Fibroblast of peridontal ligament (primary cell): ENCODE data around the gene NFIA.

Experiments used
- DNase-seq: peaks from one replicate; pipeline ENCODE4 v3.0.0-alpha.2; 2010; ENCODE audit errors: extremely low read depth

Gene NFIA

DNA sequence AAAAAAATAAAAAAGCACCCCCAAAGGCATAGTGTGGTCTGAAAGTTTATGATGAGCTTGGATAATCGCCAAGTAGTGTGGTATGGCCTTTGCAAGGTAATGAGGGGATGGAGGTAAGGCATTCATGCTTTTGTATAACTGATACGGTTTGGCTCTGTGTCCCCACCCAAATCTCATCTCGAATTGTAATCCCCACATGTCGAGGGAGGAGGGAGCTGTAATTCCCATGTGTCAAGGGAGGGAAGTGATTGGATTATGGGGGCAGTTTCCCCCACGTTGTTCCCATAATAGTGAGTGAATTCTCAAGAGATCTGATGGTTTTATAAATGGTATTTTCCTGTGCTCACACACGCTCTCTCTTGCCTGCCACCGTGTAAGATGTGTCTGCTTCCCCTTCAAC is 215.5 kb downstream of the NFIA start:
- no peak for DNase-seq

DNA sequence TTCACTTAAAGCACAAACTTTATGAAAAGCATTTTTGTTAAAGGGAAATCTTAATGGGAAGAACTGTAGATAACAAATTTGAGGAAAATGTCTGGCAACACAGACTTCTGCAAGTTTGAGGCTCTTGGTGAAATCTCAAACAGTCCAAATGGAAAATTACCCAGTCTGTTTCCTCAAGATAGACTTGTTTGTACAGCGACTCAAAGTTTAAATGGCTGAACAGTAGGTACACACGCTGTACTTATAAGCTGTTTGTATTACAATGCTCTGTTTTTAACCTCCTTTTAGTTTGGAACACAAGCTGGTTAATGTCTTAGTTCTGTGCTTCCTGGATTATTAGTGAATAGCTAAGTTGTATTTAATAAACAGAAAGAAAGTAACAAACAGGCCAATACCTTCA is 217.1 kb downstream of the NFIA start:
- DNase-seq, result no peak

DNA sequence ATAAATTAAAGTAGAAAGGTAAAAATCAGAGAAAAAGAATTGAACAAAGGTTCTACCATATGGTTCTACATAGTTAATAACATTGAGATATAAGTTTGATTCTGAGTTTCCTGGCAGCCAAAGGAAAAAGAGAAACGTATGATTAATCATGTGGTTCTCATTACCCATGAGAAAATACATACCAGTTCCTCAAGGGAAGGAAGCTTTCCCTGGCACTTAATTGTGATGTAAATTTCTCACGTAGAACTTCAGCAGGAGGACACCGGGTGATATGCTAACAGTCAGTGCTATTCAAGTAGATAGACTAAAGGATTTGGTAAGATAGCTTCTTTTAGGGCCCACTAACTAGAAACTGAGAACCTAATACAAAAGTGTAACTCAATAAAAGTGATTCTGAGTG is 218.5 kb downstream of the NFIA start:
- DNase-seq, result no peak

DNA sequence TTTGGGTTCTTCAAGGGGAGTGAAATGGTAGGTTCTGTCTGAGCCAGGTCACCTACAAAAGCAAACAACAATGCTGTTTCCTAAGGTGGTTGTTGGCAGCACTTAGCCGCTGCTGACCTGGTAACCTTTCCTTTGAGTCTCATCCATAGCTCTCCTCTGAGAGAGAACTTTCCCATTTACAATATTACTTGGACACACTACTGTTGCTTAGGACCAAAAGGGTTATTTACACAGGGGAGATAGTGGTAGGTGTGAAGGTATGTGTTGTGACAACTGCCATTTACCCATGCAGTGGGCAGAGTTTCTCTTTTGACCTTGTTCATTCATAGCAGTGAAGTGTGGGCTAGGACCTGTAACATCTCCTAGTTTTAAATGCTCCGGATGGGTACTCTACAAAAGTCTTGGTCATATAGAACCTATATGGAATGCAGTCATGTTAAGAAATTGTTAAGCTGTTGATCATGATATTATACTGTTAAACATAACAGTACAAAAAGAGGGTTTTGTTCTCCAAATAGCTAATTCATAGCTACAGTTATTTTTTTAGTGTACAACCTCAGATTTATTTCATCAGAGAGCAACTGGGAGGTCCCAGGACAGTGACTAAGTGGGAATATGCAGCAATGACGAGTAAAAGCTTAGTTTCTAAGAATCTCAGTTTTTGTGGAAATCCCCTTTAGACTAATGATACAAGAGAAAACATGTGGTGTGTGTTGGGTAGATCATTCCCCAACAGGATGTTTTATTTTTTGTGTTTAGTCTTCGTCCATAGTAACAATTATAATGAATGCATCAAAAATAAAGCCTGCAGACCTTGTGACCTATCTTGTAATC is 219.7 kb downstream of the NFIA start:
- peak; percentile 70 for DNase-seq

DNA sequence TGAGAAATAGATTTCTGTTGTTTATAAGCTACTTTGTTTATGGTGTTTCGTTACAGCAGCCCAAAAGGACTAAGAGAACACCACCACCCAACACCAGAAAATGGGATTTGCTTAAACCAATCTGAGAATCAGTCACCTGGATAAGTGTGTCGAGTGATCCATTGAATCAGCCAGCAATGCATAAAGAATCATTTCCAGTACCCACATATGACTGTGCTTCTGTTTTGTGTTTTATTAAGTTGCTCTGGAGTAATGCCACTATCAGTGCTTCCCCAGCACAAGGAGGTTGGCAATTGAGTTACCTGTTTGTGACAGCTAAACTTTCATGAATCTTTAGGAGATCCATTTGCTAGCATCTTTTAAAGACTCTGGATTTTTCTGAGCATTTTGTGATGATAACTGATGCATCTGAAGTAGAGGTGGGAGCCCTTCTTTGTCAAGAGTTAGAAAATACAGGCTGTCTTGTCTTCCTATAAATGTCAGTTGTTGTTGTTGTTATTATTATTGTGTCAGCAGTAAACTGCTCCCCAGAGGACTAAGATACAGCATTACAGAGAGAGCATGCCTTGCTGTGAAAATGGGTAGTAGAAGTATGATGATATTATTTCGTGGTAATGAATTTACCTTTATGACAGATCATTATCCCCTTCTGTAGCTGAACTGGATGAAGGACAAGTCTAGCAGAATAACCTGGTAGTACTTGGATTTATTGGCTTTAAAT is 225.2 kb downstream of the NFIA start:
- DNase-seq, result no peak

DNA sequence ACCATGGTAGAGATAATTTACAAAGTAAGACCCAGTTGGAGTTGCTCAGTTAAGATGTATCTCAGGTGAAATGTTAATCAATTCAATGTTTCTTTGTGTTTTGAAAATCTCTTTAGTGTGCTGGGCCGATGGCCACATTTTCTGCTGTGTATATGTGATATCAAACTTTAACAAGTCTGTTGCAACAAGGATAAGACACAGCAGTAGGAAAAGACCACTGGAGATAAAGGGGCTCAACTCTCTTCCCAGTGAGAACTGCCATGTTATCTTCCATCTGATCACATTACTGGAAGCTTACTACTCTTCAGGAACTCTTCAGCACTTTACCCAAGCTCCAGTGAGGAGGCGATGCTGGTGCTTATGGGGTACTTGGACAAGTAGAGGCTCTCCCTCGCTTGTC is 227.7 kb downstream of the NFIA start:
- DNase-seq, result no peak

DNA sequence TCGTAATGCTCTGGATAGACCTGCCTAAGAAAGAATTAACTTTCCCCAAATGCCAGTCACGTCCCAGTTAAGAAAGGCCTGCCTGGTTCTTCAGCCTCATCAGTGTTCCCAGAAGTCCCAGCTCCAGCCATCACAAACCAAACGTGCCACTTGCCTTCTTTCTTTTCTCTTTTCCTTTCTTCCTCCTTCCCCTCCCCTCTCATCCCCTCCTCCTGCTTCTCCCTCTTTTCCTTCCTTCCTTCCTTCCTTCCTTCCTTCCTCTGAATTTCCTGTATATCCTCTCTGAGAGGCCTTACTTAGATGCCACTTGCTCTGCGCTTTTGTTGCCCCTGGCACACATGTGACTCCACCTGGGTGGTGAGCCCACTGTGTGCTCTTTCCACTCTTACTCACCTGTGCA is 228.2 kb downstream of the NFIA start:
- no peak for DNase-seq

DNA sequence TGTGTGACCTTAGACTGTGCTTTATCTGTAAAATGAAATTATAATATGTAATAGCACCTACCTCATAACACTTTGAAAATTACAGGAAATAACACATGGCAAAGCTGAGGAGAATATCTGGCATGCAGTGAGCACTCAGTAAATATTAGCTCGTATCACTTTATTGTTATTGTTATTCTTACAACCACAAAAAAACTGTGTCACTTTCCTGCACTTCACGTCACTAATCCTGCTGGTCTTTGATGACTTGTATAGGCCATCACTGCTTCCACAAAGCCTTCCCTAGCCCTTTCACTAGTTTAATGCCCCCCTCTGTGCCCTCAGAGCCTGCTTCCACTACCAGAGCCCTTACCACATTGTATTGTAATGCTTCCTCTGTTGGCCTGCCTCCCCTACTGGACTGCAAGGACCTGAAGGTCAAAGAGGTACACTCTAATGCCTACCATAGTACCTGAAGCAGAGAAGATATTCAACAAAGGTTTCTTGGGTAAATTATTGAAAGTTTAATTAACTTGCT is 231.6 kb downstream of the NFIA start:
- DNase-seq, result no peak

DNA sequence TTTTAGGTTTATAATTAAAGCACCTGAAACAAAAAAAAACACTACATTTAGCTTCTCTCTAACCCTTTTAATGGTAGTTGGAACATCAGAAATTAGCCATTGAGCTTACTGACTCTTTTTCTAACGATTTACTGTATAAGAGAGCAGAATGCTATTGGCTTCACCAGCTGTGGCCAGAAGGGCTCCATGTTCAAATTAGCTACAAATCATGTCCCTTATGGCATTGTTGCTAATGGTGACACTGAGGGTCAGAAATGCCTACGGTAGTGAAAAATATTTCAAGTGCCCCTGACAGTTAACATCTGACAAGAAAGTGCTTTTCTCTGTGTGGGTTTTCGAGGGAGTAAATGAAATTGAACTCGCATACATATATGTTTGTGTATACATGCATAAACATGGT is 232.7 kb downstream of the NFIA start:
- DNase-seq, result no peak

DNA sequence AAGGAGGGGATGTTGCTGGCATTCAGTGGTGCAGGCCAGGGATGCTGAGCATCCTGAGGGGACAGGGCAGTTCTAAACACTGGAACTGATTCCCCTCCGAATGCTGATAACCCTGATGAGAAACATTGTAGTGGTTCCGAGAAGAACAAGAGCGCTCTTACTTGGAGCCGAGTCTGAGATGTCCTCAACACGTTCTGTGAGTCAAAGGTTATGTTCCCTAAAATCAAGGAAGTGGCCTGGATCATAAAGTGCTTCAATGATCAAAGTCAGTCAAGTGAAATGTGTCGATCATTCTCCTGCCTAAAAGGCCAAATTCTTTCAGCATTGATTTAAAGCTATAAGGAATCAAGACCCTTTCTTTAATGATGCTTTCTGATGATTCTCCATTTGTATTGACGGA is 234.1 kb downstream of the NFIA start:
- no peak for DNase-seq

DNA sequence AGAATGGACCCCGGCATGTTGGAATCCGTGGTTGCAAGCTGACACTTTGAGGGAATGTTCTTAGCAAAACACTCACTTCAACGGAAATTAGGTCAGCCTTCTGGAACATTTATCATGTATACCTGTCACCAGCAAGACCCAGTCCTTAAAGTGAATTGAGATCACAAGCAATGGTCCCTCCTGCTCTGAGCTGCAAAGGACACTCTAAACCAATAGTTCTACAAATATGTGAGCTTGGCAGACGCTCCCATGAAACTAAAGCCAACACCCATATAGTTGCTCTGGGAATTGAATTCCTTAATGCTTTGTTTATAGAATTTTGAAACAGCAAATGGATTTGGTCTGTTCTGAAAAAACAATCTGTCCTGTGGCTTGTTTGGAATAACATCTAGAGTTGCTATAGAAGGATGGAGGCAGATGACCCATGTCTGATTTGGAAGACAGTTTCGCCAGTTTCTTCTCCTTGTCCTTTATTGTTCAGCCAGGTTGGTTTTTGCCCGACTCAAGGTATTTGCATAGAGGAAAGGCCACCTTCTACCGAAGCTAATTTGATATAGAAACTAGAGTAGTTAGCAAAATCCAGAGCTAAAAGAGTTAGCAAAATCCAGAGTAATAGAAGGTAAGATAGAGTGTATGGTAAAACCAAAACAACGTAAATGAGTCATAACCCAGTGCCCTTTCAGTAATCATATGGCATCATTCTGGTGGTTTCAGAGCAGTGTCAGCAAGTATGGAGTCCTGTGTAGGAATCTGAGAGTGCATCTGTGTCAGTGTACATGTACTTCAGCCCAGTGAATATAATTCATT is 236.2 kb downstream of the NFIA start:
- peak; percentile 86 for DNase-seq

DNA sequence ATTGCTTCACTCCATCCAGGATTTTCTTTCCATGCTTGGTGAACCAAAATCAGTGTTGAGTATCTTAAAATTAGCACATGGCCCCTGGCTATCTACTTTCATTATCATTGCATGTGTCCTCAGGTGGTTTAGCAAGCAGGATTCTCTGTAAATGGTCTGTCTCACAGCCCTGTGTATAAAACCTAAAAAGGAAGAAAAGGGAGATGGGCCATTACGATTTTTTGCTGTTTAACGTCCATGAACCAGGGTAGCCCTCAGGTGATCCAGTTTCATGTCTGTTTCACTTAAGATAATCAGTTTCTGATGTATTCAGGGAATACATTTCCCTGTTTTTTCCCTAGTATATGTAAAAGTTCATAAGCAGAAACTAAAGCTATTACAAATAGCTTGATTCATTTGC is 238.2 kb downstream of the NFIA start:
- no peak for DNase-seq

DNA sequence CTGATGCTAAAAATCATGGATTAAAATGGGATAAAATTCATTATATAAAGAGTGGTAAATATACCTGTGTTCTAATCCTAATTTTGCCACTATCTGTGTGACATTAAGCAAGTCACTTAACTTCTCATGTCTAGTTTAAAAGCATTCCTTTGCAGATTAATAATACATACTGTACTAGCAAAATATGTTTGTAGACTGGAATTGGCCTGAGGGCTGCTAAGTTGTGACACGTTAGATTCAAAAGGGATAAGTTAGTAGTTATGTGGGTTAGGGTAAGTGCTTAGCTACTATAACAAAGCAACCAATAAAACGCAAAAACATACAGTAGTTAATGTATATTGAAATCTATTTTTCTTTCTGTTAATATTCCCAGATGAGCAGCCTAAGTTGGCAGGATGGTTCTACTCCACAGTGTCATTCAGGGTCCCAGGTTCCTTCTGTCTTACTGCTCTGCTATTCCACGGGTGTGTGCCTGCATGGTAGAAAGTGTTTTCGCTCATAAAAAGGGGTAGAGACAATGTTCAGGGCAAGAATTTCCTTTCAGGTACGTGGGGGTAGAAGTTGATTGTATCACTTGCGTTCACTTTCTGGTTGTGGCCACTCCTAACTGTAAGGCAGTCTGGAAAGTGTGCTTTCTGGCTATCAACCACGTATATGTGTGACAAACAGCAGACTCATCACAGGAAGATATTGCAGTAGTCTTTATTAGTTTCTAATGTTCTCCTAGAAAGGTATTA is 239.8 kb downstream of the NFIA start:
- no peak for DNase-seq

DNA sequence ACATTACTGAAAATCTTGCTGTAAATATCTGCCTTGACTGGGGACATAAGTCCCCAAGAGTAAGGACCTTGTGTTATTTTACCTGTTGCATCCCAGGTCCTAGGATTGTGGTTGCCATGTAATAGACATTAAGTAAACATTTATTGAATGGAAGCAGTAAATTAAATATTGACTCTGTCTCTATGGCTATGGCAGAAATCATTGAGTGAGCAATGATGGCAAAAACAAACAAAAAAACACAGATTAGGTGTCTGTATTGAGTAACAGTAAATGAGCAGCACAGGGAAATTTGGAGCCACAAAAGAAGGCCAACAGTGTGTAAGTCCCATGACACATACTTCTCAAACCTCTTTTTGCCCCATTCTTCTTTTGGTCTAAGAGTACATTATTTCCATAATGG is 240.4 kb downstream of the NFIA start:
- DNase-seq, result no peak

DNA sequence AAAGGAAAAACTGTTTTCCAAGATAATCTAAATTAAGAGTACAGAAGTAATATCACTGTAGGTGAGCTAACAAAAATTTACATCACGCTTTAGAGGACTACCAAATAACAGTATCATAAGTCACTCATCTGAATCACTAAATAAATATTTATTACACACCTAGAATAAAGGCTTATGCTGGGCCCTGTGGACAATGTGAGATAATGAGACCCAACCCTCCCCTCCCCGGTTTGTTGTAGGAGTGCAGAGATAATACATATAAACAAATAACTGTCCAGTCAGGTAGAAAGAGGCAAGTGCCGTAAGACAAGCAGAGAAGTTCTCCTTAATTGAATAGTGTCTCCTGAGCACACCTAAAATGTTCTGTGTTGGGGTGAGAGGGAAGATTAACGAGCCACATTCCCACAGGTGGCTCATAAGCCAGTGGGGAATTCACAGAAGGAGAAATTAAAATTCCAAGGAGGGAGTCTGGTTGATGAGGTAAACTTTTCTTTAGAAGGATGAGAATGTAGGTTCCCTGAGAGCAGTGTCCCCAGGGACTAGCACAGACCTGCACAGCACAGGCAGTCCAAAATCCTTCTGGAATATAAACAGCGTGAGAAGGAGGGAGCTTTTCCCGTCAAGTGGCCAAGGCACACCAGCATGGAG is 241.4 kb downstream of the NFIA start:
- no peak for DNase-seq

DNA sequence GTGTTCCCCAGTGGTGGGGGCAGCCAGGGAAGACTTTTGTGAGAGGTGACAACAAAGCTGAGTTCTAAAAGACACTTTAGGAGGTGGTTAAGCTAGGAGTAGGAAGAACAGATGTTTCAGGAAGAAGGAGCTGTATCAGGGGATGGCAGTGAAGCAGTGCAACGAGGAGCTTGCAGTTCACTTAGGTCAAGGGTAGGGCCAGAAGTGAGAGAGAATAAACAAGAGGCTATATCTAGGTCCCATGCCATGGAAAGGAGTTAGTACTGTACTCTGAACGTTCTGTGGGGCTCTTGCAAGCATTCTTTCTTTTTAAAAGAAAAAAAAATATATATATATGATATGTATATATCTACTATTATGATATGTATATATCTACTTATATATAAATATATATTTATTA is 244.4 kb downstream of the NFIA start:
- no peak for DNase-seq

DNA sequence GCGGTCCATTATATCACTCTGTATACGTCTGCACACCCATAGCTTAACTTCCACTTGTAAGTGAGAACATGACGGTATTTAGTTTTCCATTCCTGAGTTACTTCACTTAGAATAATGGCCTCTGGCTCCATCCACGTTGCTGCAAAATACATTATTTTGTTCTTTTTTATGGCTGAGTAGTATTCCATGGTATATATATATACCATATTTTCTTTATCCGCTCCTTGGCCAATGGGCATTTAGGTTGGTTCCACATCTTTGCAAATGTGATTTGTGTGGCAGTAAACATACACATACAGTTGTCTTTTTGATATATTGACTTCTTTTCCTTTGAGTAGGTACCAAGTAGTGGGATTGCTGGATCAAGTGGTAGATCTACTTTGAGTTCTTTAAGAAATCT is 245.1 kb downstream of the NFIA start:
- DNase-seq, result no peak

DNA sequence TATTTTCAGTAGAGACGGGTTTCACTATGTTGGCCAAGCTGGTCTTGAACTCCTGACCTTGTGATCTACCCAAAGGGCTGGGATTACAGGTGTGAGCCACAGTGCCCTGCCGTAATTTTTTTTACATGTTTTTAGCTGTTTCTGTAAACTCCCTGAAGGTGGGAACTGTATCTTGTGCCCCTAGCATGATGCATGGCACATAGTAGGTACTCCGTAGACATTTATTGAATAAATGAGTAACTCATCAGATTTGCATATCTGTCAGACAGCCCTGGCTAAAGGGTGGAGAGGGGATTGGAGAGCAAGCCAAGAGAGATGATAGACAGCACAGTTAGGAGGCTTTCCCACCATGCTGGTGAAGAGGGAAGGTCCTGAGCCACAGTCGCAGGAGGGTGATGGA is 247.2 kb downstream of the NFIA start:
- DNase-seq, result no peak

DNA sequence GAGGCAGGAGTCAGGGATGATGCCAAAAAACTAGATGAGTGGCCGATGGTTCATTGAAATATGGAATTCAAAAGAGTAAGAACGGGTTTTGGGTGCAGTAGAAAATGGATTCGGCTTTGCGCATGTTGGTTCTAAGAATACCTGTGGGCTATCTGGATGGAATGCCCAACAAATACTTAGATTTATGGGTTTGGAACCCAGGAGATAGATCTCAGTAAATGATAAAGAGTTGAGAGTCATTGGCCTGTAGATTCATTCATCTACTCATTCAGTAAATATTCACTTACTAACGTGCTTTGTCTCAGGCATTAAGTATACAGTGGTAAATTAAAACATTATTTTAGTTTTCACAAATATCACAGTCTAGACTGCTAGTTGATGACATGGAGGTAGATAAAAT is 247.7 kb downstream of the NFIA start:
- no peak for DNase-seq

DNA sequence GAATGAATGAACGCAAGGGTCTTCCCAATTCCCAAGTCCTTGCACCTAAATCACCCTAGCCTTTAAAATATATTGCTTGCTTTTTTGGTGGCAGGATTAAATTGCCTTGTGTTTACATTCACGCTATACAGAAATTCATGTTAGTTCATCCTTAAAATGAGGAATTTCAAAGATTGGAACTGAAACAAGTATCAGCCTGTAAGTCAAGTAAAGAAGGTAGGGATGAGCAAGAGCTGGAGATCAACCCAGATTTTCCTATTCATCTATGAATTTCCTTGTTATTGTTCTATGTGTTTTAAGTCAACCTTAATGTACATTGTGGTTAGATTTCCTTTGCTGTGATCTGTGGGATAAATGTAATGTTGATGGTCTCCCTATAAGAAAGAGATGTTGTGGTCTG is 248.2 kb downstream of the NFIA start:
- DNase-seq, result no peak

DNA sequence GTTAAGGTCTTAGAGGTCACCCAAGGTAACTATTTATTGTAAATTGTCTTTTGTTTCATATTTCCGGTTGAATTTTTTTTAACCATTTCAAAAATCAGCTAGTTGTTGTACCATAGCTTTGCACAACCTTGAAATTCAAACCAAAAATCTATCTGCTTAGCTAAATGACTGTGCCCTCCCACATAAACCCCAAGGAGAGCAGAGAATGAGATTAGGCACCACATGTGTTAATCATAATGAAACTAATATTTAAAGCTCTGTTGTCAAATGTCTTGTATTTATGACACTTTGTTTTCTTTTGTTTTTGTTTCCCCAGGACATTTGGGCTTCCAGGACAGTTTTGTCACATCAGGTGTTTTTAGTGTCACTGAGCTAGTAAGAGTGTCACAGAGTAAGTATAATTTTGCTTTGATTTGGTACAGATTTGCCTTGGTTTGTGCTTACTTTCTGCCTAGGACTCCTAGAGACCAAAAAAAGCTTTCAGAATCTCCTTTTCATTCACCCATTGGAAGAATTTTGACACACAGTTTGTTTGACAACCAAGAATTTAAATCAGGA is 249.9 kb downstream of the NFIA start:
- no peak for DNase-seq
